Activated CD4-positive, alpha-beta memory T cell treated with anti-CD3 and anti-CD28 coated beads for 36 hours (primary cell): Measurements from ENCODE around the gene UBALD2. TPM values are rescaled to one million over a fixed set of nuclear protein-coding genes. Genes with fewer than 3 reads are reported as not detected.

ENCODE experiments used
- CTCF ChIA-PET: fragments of 350-600 bp; sonication (Branson Sonifier 250); formaldehyde crosslinking; loops from one replicate; lab custom pipeline; 2021; ENCODE audit warnings: antibody characterized with exemption, inconsistent platforms; lab: Charles Lee
- POLR2A ChIA-PET: fragments of 350-600 bp; sonication (Branson Sonifier 250); formaldehyde crosslinking; loops from one replicate; lab custom pipeline; 2021; ENCODE audit warnings: antibody characterized with exemption; lab: Charles Lee
- DNase-seq: peaks from one replicate; pipeline ENCODE4 v3.0.0-alpha.2; 2020
- H3K27ac Mint-ChIP-seq: one replicate; pipeline ENCODE4 v1.8.0; 2021; ENCODE audit warnings: mixed read lengths
- H3K27me3 Mint-ChIP-seq: one replicate; pipeline ENCODE4 v1.8.0; 2021; ENCODE audit warnings: mixed read lengths
- H3K36me3 Mint-ChIP-seq: one replicate; pipeline ENCODE4 v1.8.0; 2021; ENCODE audit warnings: mixed read lengths
- H3K4me1 Mint-ChIP-seq: one replicate; pipeline ENCODE4 v1.8.0; 2021; ENCODE audit warnings: low read depth, mixed read lengths
- H3K4me3 Mint-ChIP-seq: one replicate; pipeline ENCODE4 v1.8.0; 2021; ENCODE audit warnings: mild to moderate bottlenecking, mixed read lengths
- H3K9me3 Mint-ChIP-seq: one replicate; pipeline ENCODE4 v1.8.0; 2021; ENCODE audit warnings: mixed read lengths
- intact Hi-C: fragments of 100-400 bp; cut with micrococcal nuclease; formaldehyde crosslinking; loops from one replicate; pipeline ENCODE4 v1.15.1; 2023
- total RNA-seq, 2 experiments: library from RNA; stranded (reverse); gene quantifications; one replicate each; pipeline ENCODE4 v1.2.3, GENCODE V29; 2021

Gene UBALD2
- total RNA-seq, 2 experiments from 2014 or later: 317 TPM

DNA sequence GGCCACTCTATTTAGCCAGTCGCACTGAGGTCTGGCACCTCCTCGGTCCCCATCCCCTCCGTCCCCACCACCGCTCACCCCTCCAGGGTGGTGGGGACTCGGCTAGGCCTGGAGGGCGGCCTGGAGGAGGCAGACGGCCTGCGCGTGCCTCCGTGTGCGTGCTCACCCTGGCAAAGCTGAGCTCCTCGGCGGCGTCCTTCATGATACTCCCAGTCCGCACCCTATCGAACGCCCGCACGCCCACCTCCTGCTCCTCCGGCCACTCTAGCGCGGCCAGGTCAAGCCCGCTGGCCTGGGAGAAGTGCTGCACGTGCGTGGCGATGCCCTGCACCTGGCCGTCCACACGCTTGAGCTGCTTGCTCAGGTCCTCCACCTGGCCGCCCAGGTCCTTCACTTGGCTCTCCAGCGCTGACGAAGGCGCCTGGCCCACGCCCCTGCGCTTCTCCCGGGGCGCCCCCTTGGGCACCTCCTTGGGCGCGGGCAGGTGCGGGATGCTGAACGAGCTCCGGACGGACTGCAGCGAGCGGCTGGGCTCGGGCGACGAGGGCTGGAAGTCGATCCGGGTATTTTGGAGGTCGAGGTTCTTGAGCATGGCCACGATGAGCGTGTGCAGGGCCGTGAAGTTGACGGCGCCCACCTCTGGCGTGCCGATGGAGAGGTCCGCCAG is 42.3 kb downstream of the UBALD2 start:
- Mint-ChIP-seq H3K4me3 (no peak overlapping the region), H3K27me3 (no peaks in the 10 kb centered on the region), H3K9me3 (no peaks in the 10 kb centered on the region), H3K4me1 (no peaks in the 10 kb centered on the region), H3K27ac (no peak overlapping the region), H3K36me3 (peaks cover 9% of the 10 kb centered on the region)
- ChIA-PET CTCF (interaction anchor here (1.0 to 6.3 kb wide), 2 partner anchors 78 to 90 kb away, joined by 4 to 39 read pairs; partner anchors contain the start of gene SPHK1), POLR2A (interaction anchor here (0.6 kb wide), 1 partner anchor 224 kb away, joined by 3 read pairs; no protein-coding TSS in a partner anchor)
- DNase-seq: no peak
- intact Hi-C loops: no loop called here

DNA sequence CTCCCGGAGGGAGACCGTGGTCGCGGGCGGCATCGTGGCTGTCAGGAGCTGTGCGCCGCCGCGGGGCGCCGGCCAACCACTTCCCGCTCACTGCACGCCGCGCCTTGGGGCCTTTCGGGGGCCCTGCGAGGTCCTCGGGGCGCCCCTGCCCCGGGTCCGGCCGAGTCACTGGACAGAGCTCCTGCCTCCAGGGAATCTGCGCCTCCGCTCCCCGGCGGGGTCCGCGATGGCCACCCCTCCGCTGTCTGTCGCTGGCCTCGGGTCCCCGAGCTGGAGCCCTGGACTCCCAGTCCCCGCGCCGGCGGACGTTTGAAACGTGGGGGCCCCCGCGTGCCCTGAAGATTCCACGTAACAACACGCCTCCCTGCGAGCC is 42.8 kb downstream of the UBALD2 start, which contains the start of gene QRICH2:
QRICH2 (minus strand) TSS at position 311 of the 373 bp plus-strand sequence; CDS start at position 33, 278 bp downstream.
- Mint-ChIP-seq H3K4me3 (no peak within 1 kb of the TSS), H3K36me3 (peaks cover 12% of the 10 kb centered on the region), H3K27me3 (no peaks in the 10 kb centered on the region), H3K9me3 (no peaks in the 10 kb centered on the region), H3K4me1 (peaks cover 3% of the 10 kb centered on the region), H3K27ac (no peak within 1 kb of the TSS)
- CTCF ChIA-PET: interaction anchor here (1.0 to 6.3 kb wide), 3 partner anchors 22 to 90 kb away, joined by 4 to 39 read pairs (median 4); partner anchors contain the start of gene SPHK1
- DNase-seq: no peak
- intact Hi-C loops: no loop called here
- POLR2A ChIA-PET: no interaction called here

DNA sequence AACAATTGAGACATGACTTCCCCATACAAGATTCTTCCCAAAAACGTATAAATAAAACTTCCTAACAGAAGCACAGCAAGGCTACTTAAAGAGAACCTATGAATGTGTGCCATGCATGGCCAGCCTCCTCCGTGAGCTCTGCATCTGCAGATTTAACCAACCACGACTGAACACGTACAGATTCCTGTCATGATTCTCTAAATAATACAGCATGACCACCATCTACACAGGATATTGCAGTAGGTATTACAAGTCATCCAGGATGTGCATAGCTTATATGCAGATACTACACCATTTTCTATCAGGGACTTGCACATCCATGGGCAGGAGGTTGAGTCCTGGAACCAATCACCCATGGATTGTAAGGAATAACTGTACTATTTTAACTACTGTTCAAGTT is 44.3 kb downstream of the UBALD2 start:
- intact Hi-C loops: no loop called here
- H3K27ac Mint-ChIP-seq: no peak overlapping the region
- H3K4me3 Mint-ChIP-seq: no peak overlapping the region
- ChIA-PET CTCF (interaction anchor here (0.6 to 6.3 kb wide), 5 partner anchors 11 to 191 kb away, joined by 3 to 39 read pairs (median 7); partner anchors contain the start of genes PRPSAP1 and SPHK1), POLR2A (no interaction called here)
- H3K27me3 Mint-ChIP-seq: no peaks in the 10 kb centered on the region
- H3K4me1 Mint-ChIP-seq: peaks cover 5% of the 10 kb centered on the region
- H3K36me3 Mint-ChIP-seq: peaks cover 18% of the 10 kb centered on the region
- DNase-seq: no peak
- H3K9me3 Mint-ChIP-seq: no peaks in the 10 kb centered on the region

DNA sequence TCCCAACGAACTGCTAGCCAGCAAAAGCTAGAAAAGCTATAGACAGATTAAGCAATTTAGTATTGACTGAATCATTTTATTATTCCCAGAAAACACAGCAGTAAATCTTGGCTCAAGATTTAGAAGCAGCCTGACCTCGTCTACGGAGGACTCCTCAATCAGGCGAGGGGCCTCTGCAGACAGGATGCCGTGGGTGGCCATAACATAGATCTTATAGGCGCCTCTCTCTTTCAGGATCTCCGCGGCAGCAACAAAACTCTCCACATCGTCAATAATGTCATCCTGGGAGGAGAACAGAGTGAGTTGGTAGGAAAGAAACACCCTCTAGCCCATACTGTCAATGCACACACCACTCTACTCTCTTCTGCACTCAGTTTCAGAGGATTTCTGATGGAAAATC is 47.6 kb downstream of the UBALD2 start:
- no peak for DNase-seq
- Mint-ChIP-seq H3K36me3 (peaks cover 20% of the 10 kb centered on the region), H3K4me1 (peaks cover 14% of the 10 kb centered on the region), H3K27ac (no peak overlapping the region), H3K27me3 (no peaks in the 10 kb centered on the region), H3K9me3 (no peaks in the 10 kb centered on the region), H3K4me3 (no peak overlapping the region)
- CTCF ChIA-PET: interaction anchor here (0.6 to 1.0 kb wide), 2 partner anchors 85 to 132 kb away, joined by 4 to 9 read pairs; no protein-coding TSS in a partner anchor
- intact Hi-C loops: no loop called here
- POLR2A ChIA-PET: no interaction called here

DNA sequence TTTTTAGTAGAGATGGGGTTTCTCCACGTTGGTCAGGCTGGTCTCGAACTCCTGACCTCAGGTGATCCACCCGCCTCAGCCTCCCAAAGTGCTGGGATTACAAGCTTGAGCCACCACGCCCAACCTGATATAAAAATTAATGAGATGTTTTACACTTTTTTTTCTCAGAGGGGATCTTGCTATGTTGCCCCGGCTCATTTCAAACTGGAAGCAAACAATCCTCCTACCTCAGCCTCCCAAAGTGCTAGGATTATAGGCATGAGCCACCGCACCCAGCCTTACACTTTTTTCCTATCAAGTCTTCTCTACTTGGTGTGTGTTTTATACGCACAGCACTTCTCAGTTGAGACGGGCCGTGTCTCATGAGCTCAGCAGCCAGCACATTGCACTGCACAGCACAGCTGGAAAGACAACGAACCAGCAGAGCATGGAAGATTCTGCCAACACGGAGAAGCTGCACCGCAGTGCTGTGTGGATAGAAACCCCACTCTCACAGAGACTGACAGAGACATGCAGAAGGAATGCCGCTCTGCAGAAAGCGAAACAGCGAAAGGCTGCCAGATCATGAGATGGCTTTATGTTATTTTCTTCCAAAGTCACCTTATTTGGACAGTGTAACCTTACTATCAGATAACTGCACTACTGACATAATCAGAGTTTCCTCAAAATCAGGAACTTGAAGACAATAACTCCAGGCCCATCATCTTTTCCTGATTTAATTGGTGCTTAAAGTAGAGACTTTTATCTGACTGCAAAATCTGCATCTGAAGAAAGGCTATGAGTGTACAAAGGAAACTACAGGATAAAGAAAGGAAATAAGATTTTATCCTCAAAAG is 49.5 kb downstream of the UBALD2 start:
- Mint-ChIP-seq H3K27me3 (no peaks in the 10 kb centered on the region), H3K36me3 (peaks cover 20% of the 10 kb centered on the region), H3K27ac (no peak overlapping the region), H3K4me1 (peaks cover 14% of the 10 kb centered on the region), H3K9me3 (no peaks in the 10 kb centered on the region), H3K4me3 (no peak overlapping the region)
- DNase-seq: no peak
- intact Hi-C loops: no loop called here
- POLR2A ChIA-PET: no interaction called here
- CTCF ChIA-PET: interaction anchor here (3.2 kb wide), 1 partner anchor 83 kb away, joined by 9 read pairs; no protein-coding TSS in a partner anchor

DNA sequence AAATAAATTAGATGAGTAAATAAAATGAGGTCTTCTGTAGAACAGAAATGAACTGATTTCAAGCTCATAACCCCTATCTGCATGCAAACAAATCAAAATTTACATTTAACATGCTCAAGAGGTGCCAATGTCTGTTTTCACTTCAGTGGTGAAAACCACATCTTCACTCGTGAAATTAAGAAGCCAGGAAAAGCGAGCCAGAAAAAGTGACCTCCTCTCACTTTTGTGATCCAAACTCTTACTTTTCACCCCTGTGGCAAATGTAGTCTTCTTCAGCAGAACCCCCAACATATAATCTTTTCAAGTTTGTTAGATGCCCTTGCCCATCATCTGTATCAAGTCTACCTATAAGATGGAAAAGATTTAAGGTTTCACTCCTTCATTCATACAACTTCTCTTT is 52.4 kb downstream of the UBALD2 start:
- Mint-ChIP-seq H3K4me3 (no peak overlapping the region), H3K36me3 (peaks cover 14% of the 10 kb centered on the region), H3K27ac (no peak overlapping the region), H3K4me1 (peaks cover 14% of the 10 kb centered on the region), H3K9me3 (no peaks in the 10 kb centered on the region), H3K27me3 (no peaks in the 10 kb centered on the region)
- no peak for DNase-seq
- ChIA-PET CTCF (interaction anchor here (2.7 kb wide), 1 partner anchor 38 kb away, joined by 8 read pairs; no protein-coding TSS in a partner anchor), POLR2A (no interaction called here)
- intact Hi-C loops: no loop called here

DNA sequence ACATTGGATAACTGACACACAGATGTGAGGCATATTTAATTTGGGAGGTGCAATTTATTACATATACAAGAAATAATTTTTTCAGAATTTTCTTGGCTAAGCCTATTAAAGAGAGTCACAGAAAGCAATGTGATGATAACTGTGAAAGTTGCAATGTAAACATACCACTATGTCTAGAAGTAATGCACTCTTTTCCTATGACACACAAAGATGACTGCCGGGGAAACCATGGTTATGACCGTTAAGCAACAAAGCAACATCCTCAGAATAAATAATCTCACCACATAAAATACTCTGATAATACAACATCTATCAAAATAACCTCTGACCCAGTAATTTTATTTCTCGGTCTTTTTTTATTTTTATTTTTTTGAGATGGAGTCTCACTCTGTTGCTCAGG is 53.4 kb downstream of the UBALD2 start:
- intact Hi-C loops: no loop called here
- DNase-seq: no peak
- Mint-ChIP-seq H3K4me1 (peaks cover 9% of the 10 kb centered on the region), H3K27ac (no peak overlapping the region), H3K27me3 (no peaks in the 10 kb centered on the region), H3K9me3 (no peaks in the 10 kb centered on the region), H3K36me3 (peaks cover 8% of the 10 kb centered on the region), H3K4me3 (no peak overlapping the region)
- ChIA-PET CTCF (no interaction called here), POLR2A (no interaction called here)

Other genes with a start within 250 kb of the UBALD2 start
- gene EVPL, start 238.0 kb upstream of the UBALD2 start, total RNA-seq: under 1 TPM in 1 of 2 experiments, not detected in 1; 0.02 TPM
- 100 to 1,000 TPM; 142 to 148 TPM for gene SRP68, start 192.8 kb upstream of the UBALD2 start, total RNA-seq
- gene GALR2, start 190.6 kb upstream of the UBALD2 start, total RNA-seq: 1 to 10 TPM; 3.5 to 4.8 TPM
- gene ZACN, start 186.2 kb upstream of the UBALD2 start, total RNA-seq: 1 to 10 TPM; 4.9 to 5.1 TPM
- gene EXOC7, start 161.6 kb upstream of the UBALD2 start, total RNA-seq: 10 to 100 TPM; 63.3 to 66.0 TPM
- under 1 TPM; 0.22 to 0.29 TPM for gene FOXJ1, start 124.1 kb upstream of the UBALD2 start, total RNA-seq
- gene RNF157, start 24.9 kb upstream of the UBALD2 start, total RNA-seq: 10 to 100 TPM; 25.4 to 28.0 TPM
- 1 to 10 TPM; 1.0 to 1.1 TPM for gene QRICH2, start 42.9 kb downstream of the UBALD2 start, total RNA-seq
- gene PRPSAP1, start 88.6 kb downstream of the UBALD2 start, total RNA-seq: 10 to 100 TPM; 40.1 to 42.1 TPM
- 10 to 100 TPM in 1 of 2 experiments, 1 to 10 TPM in 1; 9.9 to 11.4 TPM for gene SPHK1, start 119.3 kb downstream of the UBALD2 start, total RNA-seq
- 10 to 100 TPM; 24.5 to 25.2 TPM for gene UBE2O, start 187.8 kb downstream of the UBALD2 start, total RNA-seq
- not detected for gene AANAT, start 202.3 kb downstream of the UBALD2 start, total RNA-seq
- 10 to 100 TPM; 28.9 to 30.0 TPM for gene RHBDF2, start 236.1 kb downstream of the UBALD2 start, total RNA-seq